ENCODE measurements around the gene TCF4.

GRCh38 chr18:55265984-55266383 lies 322.0 kb downstream of the TCF4 start:
- no peak for TF ChIP-seq CTCF (conservative IDR thresholded peaks at IDR 0.05; ENCODE audit: low read depth, low read length)
- TF ChIP-seq EZH2 (IDR thresholded peaks at IDR 0.05; ENCODE audit: borderline replicate concordance, low read depth, low read length, poor library complexity, severe bottlenecking): no peak

Measured in A673 (cell line).